ENCODE data around the gene COPS9.

GRCh38 chr2:240151477-240152031 lies 15.4 kb upstream of the COPS9 start:
- TF ChIP-seq CTCF (conservative IDR thresholded peaks at IDR 0.05; ENCODE audit: low read depth in 2 of 2) (no peak), EZH2phosphoT487 (IDR thresholded peaks at IDR 0.05; ENCODE audit: unreplicated experiment) (no peak), EZH2 (IDR thresholded peaks at IDR 0.05; ENCODE audit: low read depth, unreplicated experiment) (no peak), CREB1 (CRISPR knock-in tag; IDR thresholded peaks at IDR 0.05; ENCODE audit: low read depth) (no peak), ZNF331 (CRISPR knock-in tag; IDR thresholded peaks at IDR 0.05; ENCODE audit: low read depth) (no peak), REST (IDR thresholded peaks at IDR 0.05; ENCODE audit: unreplicated experiment) (no peak), POLR2AphosphoS5 (IDR thresholded peaks at IDR 0.05; ENCODE audit: low read depth) (no peak), STAT1 (IDR thresholded peaks at IDR 0.05; ENCODE audit: unreplicated experiment) (no peak), JUNB (IDR thresholded peaks at IDR 0.05; ENCODE audit: unreplicated experiment) (no peak), ZNF114 (CRISPR knock-in tag; IDR thresholded peaks at IDR 0.05) (no peak)

Data from GM23338 (cell line).